Measurements from ENCODE around the gene ODAM.
"Not testable (repeated sequence)": the region's sequence is repeated elsewhere in the genome, so short reads cannot be mapped to it uniquely, and the experiment has no call there.

ODAM gene, protein sequence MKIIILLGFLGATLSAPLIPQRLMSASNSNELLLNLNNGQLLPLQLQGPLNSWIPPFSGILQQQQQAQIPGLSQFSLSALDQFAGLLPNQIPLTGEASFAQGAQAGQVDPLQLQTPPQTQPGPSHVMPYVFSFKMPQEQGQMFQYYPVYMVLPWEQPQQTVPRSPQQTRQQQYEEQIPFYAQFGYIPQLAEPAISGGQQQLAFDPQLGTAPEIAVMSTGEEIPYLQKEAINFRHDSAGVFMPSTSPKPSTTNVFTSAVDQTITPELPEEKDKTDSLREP

DNA sequence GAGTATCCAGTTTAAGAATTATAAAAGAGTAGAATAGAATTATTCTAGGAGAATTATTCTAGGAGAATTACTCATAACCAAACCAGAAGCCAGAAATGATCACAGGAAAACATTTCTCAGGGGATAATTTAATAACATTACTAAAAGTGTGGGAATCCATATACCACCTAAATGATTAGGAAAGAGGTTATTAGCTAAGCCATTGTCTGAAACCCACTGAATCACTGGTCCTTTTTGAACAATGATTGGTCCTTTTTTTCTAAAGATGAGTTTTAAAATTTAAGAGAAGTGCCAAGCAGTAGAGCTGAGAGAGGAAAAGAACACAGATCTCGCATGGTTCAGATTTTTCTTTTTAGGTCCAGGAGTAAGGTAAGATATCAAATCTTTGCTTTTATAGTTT is at the start of gene ODAM:
ODAM (plus strand) TSS at position 301 of the 400 bp plus-strand sequence. CDS start 819 bp downstream, outside the sequence.
- DNase-seq: no peak

DNA sequence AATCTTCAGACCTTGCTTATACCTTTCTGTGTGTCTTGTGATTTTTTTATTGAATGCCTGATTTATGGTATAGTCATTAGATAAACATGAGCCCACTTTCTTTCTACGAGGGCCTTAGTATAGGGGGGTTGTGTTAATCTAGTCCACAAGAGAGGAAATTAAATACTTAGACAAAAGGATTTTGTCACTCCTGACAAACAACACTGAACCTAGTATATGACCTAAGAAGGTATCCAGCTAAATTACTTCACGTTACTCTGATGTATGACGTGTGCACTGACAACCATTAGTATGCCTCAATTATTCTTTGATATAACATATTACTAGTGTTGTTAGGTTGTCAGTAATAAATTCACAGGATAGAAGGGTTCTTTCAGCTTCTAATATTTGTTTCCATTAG is 44.3 kb upstream of the ODAM start:
- DNase-seq: no peak

DNA sequence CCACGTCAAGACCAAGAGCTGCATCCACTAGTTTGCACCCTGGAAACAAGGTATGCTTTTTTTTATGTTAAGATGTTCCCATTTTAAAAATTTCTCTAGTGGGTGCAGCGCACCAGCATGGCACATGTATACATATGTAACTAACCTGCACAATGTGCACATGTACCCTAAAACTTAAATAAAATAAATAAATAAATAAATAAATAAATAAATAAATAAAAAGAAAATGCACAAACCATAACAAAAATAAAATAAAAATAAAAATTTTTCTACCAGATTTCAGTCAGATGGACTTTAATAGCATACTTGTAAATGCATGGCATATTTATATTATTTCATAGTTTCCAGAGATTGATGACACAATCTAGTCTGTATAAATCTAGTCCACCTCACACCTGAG is 43.4 kb upstream of the ODAM start:
- DNase-seq: no peak

DNA sequence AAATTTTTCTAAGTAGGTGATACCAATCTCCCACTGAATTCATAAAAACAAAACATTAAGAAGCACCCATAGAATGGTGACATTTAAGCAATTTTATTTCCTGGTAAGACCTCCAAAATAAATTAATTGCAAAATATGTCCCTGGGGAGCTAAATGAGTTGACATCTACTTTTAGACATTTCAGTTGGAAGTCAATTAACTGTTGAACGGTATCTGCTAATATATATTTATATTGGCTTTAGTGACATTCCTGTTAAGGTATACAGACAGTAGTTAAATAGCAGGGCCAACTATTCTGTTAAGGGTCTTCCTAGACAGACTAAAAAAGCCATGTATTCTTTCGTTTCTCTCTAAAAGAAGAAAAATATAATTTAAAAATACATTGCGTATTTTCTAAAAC is 41.6 kb upstream of the ODAM start, which contains the start of gene PRR27:
PRR27 (plus strand) TSS at position 301 of the 400 bp plus-strand sequence. CDS start 139 bp downstream, outside the sequence.
- DNase-seq: no peak

DNA sequence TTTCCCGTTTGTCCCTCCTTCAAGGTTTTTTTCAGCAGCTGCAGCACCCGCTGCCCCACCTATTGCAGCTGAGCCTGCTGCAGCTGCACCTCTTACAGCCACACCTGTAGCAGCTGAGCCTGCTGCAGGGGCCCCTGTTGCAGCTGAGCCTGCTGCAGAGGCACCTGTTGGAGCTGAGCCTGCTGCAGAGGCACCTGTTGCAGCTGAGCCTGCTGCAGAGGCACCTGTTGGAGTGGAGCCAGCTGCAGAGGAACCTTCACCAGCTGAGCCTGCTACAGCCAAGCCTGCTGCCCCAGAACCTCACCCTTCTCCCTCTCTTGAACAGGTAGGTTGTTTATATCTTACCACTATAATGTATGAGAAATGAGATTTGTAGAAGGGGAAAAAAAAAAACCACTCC is 36.9 kb upstream of the ODAM start:
- DNase-seq: no peak

DNA sequence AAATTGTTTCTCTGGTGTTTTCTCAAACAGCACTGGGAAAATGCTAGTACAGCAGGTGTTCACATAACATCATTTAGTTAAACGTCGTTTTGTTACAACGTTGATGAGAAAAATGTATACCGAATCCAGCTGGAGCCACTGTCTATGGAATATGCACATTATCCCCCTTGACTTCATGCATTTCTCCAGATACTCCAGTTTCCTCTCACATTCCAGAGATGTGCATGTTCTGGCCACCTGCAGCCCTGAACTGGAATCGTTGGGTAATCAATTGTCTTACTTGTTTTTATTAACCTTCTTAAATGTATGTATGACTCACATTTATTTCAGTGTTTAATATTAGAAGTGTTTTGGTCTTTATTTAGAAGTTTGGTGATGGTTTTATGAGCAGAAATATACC is 18.4 kb upstream of the ODAM start:
- DNase-seq: no peak

DNA sequence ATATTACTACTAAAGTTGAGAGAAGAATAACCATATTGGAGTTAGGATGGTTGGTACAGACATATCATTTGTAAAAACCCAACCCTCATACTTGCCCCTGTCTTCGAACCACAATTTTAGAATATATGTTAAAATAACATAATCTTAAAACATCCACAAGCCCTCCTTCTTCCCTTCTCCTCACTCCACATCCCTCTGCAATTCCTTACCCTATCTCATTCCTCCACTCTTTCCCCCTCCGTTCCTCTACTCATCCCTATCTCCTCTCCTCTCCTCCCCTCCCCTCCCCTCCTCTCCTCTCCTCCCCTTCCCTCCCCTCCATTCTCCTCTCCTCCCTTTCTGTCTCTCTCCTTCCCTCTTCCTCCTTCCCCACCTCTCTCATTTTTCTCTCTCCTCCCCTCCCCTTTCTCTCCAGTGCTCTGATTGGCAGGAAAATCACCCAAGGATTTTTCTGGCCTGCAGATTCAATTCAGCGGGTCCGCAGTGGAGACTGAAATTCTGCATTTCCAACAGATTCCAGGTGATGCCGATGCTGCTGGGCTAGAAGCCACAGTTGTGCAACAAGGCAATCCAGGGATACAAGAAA is 17.4 kb upstream of the ODAM start:
- no peak for DNase-seq

DNA sequence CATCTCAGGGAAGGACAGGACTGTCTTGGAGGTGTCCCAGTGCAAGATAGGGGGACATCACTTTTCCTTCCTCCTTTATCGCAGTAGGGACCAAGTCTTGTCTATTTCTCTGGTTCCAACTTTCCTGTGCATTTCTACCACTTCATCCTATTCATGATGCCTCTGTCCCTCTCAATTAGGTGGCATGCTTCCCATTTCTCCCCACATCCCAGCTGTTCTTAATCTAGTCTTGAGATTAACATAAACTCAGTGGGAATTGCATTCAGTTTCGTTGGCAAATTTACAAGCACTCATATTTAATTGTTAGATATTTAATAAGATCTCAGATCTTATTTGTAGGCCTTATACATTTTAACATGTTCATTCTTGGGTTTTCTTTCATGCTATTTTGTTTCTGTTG is 15.7 kb upstream of the ODAM start:
- DNase-seq: no peak

DNA sequence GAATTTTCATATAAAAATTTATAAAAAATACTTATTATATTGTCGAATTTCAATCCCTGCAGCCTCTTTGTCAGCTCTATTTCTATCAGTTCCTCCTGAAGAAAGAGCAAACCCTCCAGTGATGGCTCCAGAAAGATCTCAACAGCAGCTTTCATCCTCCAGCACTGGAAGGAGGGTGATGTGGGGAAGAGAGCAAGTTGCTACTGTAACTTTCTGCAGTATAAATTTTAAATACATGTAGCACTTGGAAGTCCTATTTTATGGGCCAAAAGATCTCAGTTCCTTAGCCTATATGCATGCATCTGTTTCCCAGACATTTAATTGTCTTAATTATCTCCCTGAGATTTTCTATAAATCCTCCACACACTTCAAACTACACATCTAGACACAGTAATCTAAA is 13.7 kb upstream of the ODAM start:
- no peak for DNase-seq

DNA sequence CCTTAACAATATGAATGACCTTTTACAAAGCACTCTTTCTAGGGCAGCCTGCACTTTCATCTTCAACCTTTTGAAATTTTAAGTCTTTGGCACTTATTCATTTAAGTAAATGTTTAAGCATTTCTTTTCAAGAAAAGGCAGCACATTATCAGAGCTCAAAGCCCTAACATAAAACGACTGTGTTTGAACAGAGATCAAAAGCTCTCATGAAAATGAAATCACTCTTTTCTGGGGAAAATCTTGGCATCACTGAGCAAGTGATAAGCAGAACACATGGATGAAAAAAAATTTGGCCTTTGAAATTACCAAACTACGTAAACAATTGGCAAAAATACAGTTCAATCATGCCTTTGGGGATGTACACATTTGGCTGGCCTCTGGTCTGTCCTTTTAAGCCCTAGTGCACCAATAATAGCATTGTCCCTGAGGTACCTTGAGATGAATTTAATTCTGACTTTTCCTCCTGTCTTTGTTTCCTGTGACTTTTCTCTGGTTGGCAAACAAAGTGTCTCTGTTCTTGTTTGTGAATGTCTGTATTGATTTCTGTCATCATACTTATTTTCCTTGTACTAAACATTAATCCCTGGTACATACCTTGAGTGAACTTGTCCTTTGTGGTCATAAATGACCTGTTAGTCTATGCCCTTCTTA is 12.9 kb upstream of the ODAM start:
- no peak for DNase-seq

DNA sequence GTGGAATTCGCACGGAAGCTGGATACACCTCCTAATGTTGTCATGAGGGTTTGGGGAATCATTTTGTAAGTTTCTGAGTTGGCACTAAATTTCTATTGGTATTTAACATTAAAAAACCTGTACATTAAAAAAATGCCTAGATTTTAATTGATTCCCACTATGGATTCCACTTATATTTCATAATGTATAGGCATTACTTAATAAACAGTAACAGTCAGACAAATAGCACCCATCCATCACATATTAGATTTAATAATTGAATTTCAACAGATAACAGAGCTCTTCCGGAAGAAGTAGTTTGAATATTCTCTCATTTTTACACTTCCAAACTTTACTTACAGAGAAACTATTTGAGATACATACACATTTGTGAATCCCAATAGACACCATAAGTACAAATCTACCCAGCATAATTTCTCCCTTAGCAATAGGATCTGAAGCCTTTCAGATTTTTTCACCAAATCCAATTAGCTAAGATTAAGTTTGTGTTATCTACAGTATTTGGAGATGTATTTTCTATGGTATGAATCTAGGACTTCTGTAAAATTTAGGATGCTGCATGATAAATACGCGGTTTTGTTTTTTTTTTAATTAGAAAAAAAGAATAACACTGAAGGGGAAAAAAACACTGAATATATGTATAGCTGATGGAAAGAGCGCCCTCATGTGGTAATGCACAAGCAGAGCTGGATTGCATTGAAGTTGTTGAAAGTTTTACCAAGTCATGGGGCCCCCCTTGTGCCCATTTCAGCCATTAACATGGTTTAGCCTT is 12.2 kb upstream of the ODAM start:
- DNase-seq: no peak

DNA sequence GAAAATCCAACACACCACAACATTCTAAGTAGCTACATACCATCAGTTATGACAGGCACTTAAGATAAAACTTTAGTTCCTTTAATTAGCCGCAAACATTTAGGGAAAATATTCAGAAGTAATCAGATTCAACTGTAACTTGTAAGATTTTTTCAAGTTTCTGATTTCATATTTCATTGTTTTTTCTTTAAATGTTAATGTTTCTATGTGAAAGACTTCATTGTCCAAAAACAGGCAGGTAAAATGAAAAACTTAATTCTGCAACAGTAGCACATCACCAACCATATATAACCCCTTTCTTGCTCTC is 11.6 kb upstream of the ODAM start:
- DNase-seq: no peak

DNA sequence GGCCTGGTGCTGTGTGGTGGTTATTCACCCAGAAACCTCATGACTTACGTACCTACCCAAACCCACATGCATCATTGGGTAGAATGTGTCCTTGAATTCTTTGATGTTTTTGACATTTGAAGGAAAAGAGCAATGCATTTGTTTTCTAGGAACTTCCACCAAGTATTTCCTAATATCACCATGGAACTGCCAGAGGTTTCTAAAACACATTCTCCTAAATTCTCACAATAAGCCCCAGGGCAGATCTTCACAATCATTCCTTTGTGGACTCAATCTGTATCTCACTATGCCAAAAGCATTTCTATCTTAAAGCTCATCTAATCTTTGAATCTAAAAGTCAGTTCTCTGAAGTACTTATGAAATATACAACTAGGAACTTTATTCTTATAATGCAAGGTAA is 8.3 kb upstream of the ODAM start:
- no peak for DNase-seq

DNA sequence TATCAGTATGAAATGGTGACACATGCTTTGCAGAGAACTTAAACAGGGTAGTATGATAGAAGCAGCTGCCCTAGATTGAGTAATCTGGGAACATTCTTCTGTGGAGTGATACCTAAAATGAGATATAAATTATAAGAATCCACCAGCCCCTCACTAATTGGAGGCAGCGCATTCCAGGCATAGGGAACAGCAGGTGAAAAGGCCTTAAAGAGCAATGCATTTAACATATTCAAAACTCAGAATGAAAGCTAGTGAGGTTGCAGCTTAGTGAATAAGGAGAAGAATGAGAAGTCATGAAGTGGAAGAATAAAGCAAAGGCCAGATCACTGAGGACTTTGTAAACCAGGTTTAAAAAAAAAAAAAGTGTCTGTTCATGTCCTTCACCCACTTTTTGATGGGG is 4.9 kb upstream of the ODAM start:
- DNase-seq: no peak

DNA sequence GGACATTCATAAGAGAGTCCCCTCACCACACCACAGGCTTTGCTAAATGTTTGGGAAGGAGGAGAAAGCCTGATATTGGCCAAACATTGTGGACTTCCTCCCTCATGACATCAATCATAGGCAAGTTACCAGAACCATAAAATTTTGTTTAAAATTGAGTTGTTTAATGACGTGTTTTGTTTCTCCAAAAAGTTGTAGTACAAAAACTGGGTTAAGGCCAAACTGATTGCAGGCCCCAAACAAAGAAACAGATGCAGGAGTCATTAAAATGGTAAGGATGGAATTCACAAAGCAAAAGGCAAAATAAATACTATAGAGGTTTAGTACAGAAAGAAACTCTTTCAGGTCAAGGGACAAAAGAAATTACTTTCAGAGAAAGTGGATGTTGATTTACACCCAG is 3.9 kb upstream of the ODAM start:
- no peak for DNase-seq

DNA sequence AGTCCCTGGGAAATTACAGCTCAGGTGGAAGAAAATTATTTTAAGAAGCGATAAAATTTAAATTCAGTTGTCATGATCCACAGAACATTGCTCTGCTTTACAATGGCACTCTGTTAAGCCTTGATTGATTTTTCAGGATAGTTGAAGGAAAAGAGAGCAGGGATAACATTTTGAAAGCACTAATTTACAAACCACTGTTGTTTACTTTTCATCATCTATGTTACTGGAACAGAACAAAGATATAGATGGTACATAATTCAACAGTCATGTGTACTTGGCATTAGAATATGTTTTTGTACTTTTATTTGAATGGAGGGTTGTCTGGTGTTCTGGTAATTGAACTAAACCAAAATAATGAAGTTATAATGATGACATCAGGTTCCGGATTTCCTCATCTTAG is 2.6 kb upstream of the ODAM start:
- no peak for DNase-seq

DNA sequence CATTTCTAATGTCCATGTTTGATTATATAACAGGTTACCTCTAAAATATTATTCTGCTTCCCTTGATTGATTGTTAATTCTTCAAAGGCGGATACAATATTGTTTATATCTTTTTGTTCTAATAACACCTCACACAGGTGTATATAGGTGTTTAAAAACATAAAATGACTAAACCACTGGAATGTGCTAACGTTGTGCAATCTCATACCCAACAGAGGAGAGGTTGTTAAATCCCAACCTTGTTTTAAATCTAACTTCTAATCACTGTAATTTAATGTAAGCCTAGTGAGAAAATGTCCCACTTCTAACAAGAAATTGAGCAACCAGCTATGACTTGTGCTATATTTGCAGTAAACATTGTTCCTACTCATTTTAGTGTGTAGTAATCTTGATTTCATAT is 1.3 kb downstream of the ODAM start:
- DNase-seq: no peak

DNA sequence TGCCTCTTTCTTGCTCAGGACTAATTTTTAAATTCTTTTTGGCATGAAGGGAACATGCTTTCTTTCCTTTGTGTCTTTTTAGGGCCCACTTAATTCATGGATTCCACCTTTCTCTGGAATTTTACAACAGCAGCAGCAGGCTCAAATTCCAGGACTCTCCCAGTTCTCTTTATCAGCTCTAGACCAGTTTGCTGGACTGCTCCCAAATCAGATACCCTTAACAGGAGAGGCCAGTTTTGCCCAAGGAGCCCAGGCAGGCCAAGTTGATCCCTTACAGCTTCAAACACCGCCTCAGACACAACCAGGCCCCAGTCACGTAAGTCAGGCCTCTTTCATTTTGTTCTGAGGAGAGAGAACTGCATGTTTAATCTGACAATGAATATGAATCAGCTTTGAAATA is 2.3 kb downstream of the ODAM start:
- DNase-seq: no peak

DNA sequence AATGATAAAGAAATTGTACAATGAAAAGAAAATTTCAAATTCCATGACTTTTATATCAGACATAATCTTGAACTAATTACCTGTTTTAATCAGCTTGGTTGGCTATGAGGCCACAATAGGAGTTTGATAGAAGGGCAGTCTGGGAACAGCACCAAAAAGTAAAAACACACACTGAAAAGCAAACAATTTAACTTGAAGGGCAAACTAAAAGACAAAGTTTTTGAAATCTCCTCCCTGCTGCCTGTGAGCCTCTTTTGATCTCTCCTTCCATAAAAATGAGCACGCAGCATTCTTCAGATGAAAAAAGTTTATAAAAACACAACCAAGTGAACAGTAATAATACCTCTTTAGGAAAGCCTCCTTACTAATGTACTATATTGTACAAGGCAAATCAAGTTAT is 8.1 kb downstream of the ODAM start:
- no peak for DNase-seq

DNA sequence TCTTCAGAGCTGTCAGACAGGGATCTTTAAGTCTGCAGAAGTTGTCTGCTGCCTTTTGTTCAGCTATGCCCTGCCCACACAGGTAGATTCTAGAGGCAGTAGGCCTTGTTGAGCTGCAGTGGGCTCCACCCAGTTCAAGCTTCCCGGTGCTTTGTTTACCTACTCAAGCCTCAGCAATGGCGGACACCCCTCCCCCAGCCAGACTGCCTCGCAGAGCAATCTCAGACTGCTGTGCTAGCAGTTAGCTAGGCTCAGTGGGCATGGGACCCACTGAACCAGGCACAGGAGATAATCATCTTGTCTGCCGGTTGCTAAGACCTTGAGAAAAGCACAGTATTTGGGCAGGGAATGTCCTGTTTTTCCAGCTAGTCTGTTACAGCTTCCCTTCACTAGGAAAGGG is 17.2 kb downstream of the ODAM start:
- not testable (repeated sequence) for DNase-seq

DNA sequence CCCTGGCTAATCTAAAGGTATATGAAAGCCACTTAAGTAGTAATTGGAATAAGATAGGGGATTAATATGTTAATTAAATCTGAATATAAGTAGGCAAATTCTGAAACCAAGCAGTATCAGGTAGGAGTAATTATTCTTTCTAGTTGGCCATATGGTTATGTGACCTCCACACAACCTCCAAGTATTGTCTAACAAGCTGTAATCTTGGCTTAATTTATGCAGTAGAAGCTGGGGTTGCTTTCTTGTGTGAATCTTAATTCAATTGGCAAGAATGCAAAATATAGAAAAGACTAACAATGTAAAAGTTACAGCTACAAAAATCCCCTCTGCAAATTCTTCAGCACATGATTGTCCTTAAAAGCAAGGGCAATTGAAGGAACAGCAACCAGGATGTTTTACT is 20.6 kb downstream of the ODAM start:
- not testable (repeated sequence) for DNase-seq

DNA sequence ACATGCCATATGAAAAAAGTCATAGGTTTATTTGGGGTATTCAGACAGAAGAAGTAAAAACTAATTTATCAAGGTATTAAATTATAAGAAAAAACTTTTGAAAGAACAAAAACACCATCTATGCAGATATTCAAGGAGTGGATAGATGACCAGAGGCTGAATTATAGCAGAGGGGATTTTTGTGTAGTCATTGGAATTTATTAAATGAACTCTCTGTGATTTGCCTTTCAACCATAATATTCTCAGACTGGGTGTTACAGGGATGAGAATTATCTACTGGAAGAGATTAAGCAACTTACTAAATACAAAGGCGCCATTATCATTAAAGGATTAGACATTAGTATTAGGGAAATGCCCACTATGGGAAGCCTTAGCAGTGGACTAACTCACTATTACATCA is 21.0 kb downstream of the ODAM start:
- DNase-seq: not testable (repeated sequence)

DNA sequence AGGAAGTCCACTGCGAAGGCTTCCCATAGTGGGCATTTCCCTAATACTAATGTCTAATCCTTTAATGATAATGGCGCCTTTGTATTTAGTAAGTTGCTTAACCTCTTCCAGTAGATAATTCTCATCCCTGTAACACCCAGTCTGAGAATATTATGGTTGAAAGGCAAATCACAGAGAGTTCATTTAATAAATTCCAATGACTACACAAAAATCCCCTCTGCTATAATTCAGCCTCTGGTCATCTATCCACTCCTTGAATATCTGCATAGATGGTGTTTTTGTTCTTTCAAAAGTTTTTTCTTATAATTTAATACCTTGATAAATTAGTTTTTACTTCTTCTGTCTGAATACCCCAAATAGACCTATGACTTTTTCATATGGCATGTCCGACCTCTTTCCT is 25.9 kb downstream of the ODAM start:
- not testable (repeated sequence) for DNase-seq

DNA sequence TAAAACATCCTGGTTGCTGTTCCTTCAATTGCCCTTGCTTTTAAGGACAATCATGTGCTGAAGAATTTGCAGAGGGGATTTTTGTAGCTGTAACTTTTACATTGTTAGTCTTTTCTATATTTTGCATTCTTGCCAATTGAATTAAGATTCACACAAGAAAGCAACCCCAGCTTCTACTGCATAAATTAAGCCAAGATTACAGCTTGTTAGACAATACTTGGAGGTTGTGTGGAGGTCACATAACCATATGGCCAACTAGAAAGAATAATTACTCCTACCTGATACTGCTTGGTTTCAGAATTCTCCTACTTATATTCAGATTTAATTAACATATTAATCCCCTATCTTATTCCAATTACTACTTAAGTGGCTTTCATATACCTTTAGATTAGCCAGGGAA is 26.3 kb downstream of the ODAM start:
- DNase-seq: not testable (repeated sequence)

All from stimulated activated CD4-positive, alpha-beta T cell treated with anti-CD3 and anti-CD28 coated beads, Interleukin-1b, Interleukin-23, amount 100 ng/mL, for 48 hours (primary cell).